ENCODE data around the gene HCLS1.
"Not testable (repeated sequence)": the region's sequence is repeated elsewhere in the genome, so short reads cannot be mapped to it uniquely, and the experiment has no call there.

HCLS1 gene

GRCh38 chr3:121654493-121655385 is 6.0 kb downstream of the HCLS1 start:
- no peak for DNase-seq

- no peak for DNase-seq
Measured at GRCh38 chr3:121651684-121652083, 9.0 kb downstream of the HCLS1 start.

- no peak for DNase-seq
Measured at GRCh38 chr3:121649645-121650044, 11.1 kb downstream of the HCLS1 start.

GRCh38 chr3:121648219-121648958 is 12.3 kb downstream of the HCLS1 start:
- no peak for DNase-seq

GRCh38 chr3:121645054-121645453 is 15.6 kb downstream of the HCLS1 start:
- DNase-seq: no peak

GRCh38 chr3:121642601-121643314 is 17.9 kb downstream of the HCLS1 start:
- DNase-seq: no peak

GRCh38 chr3:121641127-121641526 is 19.6 kb downstream of the HCLS1 start:
- no peak for DNase-seq

- no peak for DNase-seq
Measured at GRCh38 chr3:121637922-121638321, 22.8 kb downstream of the HCLS1 start.

GRCh38 chr3:121630355-121630754 is 30.3 kb downstream of the HCLS1 start:
- DNase-seq: no peak

- no peak for DNase-seq
Measured at GRCh38 chr3:121629601-121630000, 31.1 kb downstream of the HCLS1 start.

GRCh38 chr3:121627622-121628021 is 33.1 kb downstream of the HCLS1 start:
- no peak for DNase-seq

- DNase-seq: no peak
Measured at GRCh38 chr3:121627211-121627610, 33.5 kb downstream of the HCLS1 start.

- DNase-seq: no peak
Measured at GRCh38 chr3:121626495-121626894, 34.2 kb downstream of the HCLS1 start.

- no peak for DNase-seq
Measured at GRCh38 chr3:121624147-121624899, 36.4 kb downstream of the HCLS1 start.

- no peak for DNase-seq
Measured at GRCh38 chr3:121621491-121621890, 39.2 kb downstream of the HCLS1 start.

GRCh38 chr3:121619691-121620090 is 41.0 kb downstream of the HCLS1 start:
- no peak for DNase-seq

- DNase-seq: no peak
Measured at GRCh38 chr3:121606106-121606505, 54.6 kb downstream of the HCLS1 start.

- no peak for DNase-seq
Measured at GRCh38 chr3:121604759-121605158, 55.9 kb downstream of the HCLS1 start.

GRCh38 chr3:121601212-121601812 is 59.4 kb downstream of the HCLS1 start:
- DNase-seq: no peak

- DNase-seq: not testable (repeated sequence)
Measured at GRCh38 chr3:121599900-121600299, 60.8 kb downstream of the HCLS1 start.

- DNase-seq: no peak
Measured at GRCh38 chr3:121598564-121598963, 62.1 kb downstream of the HCLS1 start.

- no peak for DNase-seq
Measured at GRCh38 chr3:121595765-121596406, 64.8 kb downstream of the HCLS1 start.
